WTC11 (cell line): ENCODE results near the gene CEBPE. TPM values are rescaled to one million over a fixed set of nuclear protein-coding genes. Genes with fewer than 3 reads are reported as not detected.

Source experiments
- ATAC-seq: fragments of 200-7000 bp; cut with Tn5 transposase; 2 replicates; pipeline ENCODE4 v1.10.0; 2021; ENCODE audit warnings: mild to moderate bottlenecking, moderate library complexity
- CTCF ChIA-PET: fragments of 300-600 bp; sonication (Branson Sonifier 250); formaldehyde crosslinking; loops from one replicate; lab custom pipeline; 2021; ENCODE audit warnings: antibody characterized with exemption; lab: Charles Lee
- POLR2A ChIA-PET: fragments of 350-600 bp; sonication (Branson Sonifier 250); formaldehyde crosslinking; loops from one replicate; lab custom pipeline; 2021; ENCODE audit warnings: antibody characterized with exemption; lab: Charles Lee
- DNase-seq: peaks from one replicate; pipeline ENCODE4 v3.0.0; 2021; ENCODE audit warnings: low spot score
- H3K27ac Mint-ChIP-seq: 2 replicates; pipeline ENCODE4 v1.8.0; 2021; ENCODE audit warnings: mixed read lengths
- H3K27me3 Mint-ChIP-seq: 2 replicates; pipeline ENCODE4 v1.8.0; 2021; ENCODE audit warnings: low read depth, mild to moderate bottlenecking, moderate library complexity, mixed read lengths
- H3K36me3 Mint-ChIP-seq: 2 replicates; pipeline ENCODE4 v1.8.0; 2021; ENCODE audit warnings: mixed read lengths
- H3K4me1 Mint-ChIP-seq: 2 replicates; pipeline ENCODE4 v1.8.0; 2022; ENCODE audit warnings: mixed read lengths
- H3K4me3 Mint-ChIP-seq: 2 replicates; pipeline ENCODE4 v1.8.0; 2021; ENCODE audit warnings: mild to moderate bottlenecking, moderate library complexity, mixed read lengths
- H3K9me3 Mint-ChIP-seq: 2 replicates; pipeline ENCODE4 v1.8.0; 2021; ENCODE audit warnings: mixed read lengths
- ETV6 ChIP-seq: sonication (generic); formaldehyde crosslinking; IDR thresholded peaks from 2 replicates; pipeline ENCODE4 v1.8.1; 2022; ENCODE audit warnings: mild to moderate bottlenecking, missing genetic modification reagents
- FOXJ3 ChIP-seq: sonication (generic); formaldehyde crosslinking; IDR thresholded peaks from 2 replicates; pipeline ENCODE4 v1.9.0; 2021; ENCODE audit warnings: missing genetic modification reagents, mild to moderate bottlenecking, borderline replicate concordance
- GABPB1 ChIP-seq: sonication (generic); formaldehyde crosslinking; IDR thresholded peaks from 2 replicates; pipeline ENCODE4 v1.8.1; 2023; ENCODE audit warnings: mild to moderate bottlenecking, missing genetic modification reagents
- IRF2 ChIP-seq: sonication (generic); formaldehyde crosslinking; IDR thresholded peaks from 2 replicates; pipeline ENCODE4 v1.8.0; 2022; ENCODE audit warnings: low read depth, missing genetic modification reagents, borderline replicate concordance
- MYBL2 ChIP-seq: sonication (generic); formaldehyde crosslinking; IDR thresholded peaks from 2 replicates; pipeline ENCODE4 v1.8.1; 2023; ENCODE audit warnings: mild to moderate bottlenecking, moderate library complexity, missing genetic modification reagents
- NFYB ChIP-seq: sonication (generic); formaldehyde crosslinking; conservative IDR thresholded peaks from 2 replicates; pipeline ENCODE4 v1.8.0; 2022; ENCODE audit warnings: low read depth, missing genetic modification reagents
- NR2C2 ChIP-seq: sonication (generic); formaldehyde crosslinking; IDR thresholded peaks from 2 replicates; pipeline ENCODE4 v1.8.0; 2022; ENCODE audit warnings: mild to moderate bottlenecking, missing genetic modification reagents
- RORB ChIP-seq: fragments of 250-450 bp; sonication (Bioruptor Pico); IDR thresholded peaks from 2 replicates; pipeline ENCODE4 v1.9.0; 2021; ENCODE audit warnings: mild to moderate bottlenecking
- SMAD4 ChIP-seq: sonication (generic); formaldehyde crosslinking; IDR thresholded peaks from 2 replicates; pipeline ENCODE4 v1.8.0; 2022; ENCODE audit warnings: mild to moderate bottlenecking, missing genetic modification reagents
- TEAD1 ChIP-seq: sonication (generic); formaldehyde crosslinking; IDR thresholded peaks from 2 replicates; pipeline ENCODE4 v1.8.0; 2022; ENCODE audit warnings: mild to moderate bottlenecking, missing genetic modification reagents
- ZNF121 ChIP-seq: sonication (generic); formaldehyde crosslinking; IDR thresholded peaks from 2 replicates; pipeline ENCODE4 v1.8.0; 2023; ENCODE audit warnings: missing genetic modification reagents
- ZNF219 ChIP-seq: sonication (generic); formaldehyde crosslinking; IDR thresholded peaks from 2 replicates; pipeline ENCODE4 v1.8.0; 2023; ENCODE audit warnings: missing genetic modification reagents, mild to moderate bottlenecking, borderline replicate concordance
- total RNA-seq: library from RNA; stranded (reverse); gene quantifications from 3 replicates; pipeline ENCODE4 v1.2.3, GENCODE V29; 2021
- TF ChIP-seq, protein P1 (sequence below): sonication (generic); formaldehyde crosslinking; IDR thresholded peaks from 2 replicates; pipeline ENCODE4 v1.8.0; 2022; ENCODE audit warnings: mild to moderate bottlenecking, missing genetic modification reagents
- TF ChIP-seq, protein P2 (sequence below): sonication (generic); formaldehyde crosslinking; IDR thresholded peaks from 2 replicates; pipeline ENCODE4 v1.8.1; 2022; ENCODE audit warnings: mild to moderate bottlenecking, moderate library complexity, missing genetic modification reagents
- TF ChIP-seq, protein P3 (sequence below): fragments of 250-450 bp; sonication (Bioruptor Pico); IDR thresholded peaks from 2 replicates; pipeline ENCODE4 v1.9.0; 2021; ENCODE audit warnings: moderate library complexity, mild to moderate bottlenecking, inconsistent platforms, borderline replicate concordance
- TF ChIP-seq, protein P4 (sequence below): fragments of 200-600 bp; IDR thresholded peaks from 2 replicates; pipeline ENCODE4 v1.8.0; 2022; ENCODE audit warnings: antibody characterized with exemption
- TF ChIP-seq, protein P5 (sequence below): sonication (generic); formaldehyde crosslinking; IDR thresholded peaks from 2 replicates; pipeline ENCODE4 v1.8.1; 2023; ENCODE audit warnings: mild to moderate bottlenecking, missing genetic modification reagents, moderate library complexity

Gene CEBPE
- total RNA-seq, 1 experiment from 2014 or later = not detected

DNA sequence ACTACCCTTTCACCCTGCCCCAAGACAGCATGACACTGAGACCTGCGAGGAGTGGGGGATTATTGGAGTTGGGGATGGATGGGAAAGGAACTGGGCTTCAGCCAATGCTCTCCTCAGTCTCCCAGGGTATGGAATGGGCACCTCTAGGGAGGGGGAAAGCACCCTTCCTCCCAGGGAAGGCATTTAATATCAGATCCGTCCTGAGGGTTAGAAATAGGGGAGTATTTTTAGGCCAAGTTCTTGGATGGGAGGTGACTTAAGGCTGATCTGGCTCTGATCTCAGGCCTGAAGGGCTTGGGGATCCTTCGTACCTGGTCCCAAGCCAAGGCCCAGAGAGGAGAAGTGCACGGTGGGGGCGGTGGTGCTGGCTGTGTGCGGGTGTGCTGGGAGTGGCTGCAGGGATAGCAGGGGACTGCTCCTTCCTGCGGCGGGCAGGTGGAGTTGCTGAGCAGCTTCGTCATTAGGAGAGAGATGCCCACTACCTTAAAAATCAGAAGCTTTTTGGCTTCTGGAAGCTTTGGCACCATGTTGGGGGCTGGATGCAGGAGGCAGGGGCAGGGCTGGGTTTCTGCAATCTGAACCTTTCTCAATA, 7.0 kb upstream of the CEBPE start:
- no peak overlapping the region for H3K4me3 Mint-ChIP-seq
- TF ChIP-seq, protein P1, sequence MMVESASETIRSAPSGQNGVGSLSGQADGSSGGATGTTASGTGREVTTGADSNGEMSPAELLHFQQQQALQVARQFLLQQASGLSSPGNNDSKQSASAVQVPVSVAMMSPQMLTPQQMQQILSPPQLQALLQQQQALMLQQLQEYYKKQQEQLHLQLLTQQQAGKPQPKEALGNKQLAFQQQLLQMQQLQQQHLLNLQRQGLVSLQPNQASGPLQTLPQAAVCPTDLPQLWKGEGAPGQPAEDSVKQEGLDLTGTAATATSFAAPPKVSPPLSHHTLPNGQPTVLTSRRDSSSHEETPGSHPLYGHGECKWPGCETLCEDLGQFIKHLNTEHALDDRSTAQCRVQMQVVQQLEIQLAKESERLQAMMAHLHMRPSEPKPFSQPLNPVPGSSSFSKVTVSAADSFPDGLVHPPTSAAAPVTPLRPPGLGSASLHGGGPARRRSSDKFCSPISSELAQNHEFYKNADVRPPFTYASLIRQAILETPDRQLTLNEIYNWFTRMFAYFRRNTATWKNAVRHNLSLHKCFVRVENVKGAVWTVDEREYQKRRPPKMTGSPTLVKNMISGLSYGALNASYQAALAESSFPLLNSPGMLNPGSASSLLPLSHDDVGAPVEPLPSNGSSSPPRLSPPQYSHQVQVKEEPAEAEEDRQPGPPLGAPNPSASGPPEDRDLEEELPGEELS (CRISPR knock-in tag) = no peak
- no peak for TF ChIP-seq ZNF219 (CRISPR knock-in tag)
- TF ChIP-seq, protein P2, sequence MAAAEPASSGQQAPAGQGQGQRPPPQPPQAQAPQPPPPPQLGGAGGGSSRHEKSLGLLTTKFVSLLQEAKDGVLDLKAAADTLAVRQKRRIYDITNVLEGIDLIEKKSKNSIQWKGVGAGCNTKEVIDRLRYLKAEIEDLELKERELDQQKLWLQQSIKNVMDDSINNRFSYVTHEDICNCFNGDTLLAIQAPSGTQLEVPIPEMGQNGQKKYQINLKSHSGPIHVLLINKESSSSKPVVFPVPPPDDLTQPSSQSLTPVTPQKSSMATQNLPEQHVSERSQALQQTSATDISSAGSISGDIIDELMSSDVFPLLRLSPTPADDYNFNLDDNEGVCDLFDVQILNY (CRISPR knock-in tag) = no peak
- TF ChIP-seq RORB (CRISPR knock-in tag) = no peak
- TF ChIP-seq SMAD4 (CRISPR knock-in tag) = no peak
- TF ChIP-seq NR2C2 (CRISPR knock-in tag) = no peak
- TF ChIP-seq, protein P3, sequence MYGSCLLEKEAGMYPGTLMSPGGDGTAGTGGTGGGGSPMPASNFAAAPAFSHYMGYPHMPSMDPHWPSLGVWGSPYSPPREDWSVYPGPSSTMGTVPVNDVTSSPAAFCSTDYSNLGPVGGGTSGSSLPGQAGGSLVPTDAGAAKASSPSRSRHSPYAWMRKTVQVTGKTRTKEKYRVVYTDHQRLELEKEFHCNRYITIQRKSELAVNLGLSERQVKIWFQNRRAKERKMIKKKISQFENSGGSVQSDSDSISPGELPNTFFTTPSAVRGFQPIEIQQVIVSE (CRISPR knock-in tag) = no peak
- no peak for TF ChIP-seq GABPB1 (CRISPR knock-in tag)
- no peak for TF ChIP-seq NFYB
- TF ChIP-seq ETV6 = no peak
- no peak for TF ChIP-seq FOXJ3
- TF ChIP-seq, protein P4, sequence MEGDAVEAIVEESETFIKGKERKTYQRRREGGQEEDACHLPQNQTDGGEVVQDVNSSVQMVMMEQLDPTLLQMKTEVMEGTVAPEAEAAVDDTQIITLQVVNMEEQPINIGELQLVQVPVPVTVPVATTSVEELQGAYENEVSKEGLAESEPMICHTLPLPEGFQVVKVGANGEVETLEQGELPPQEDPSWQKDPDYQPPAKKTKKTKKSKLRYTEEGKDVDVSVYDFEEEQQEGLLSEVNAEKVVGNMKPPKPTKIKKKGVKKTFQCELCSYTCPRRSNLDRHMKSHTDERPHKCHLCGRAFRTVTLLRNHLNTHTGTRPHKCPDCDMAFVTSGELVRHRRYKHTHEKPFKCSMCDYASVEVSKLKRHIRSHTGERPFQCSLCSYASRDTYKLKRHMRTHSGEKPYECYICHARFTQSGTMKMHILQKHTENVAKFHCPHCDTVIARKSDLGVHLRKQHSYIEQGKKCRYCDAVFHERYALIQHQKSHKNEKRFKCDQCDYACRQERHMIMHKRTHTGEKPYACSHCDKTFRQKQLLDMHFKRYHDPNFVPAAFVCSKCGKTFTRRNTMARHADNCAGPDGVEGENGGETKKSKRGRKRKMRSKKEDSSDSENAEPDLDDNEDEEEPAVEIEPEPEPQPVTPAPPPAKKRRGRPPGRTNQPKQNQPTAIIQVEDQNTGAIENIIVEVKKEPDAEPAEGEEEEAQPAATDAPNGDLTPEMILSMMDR = no peak
- H3K36me3 Mint-ChIP-seq = peaks cover 34% of the 10 kb centered on the region
- peak overlapping the region; percentile 43 for H3K27ac Mint-ChIP-seq
- H3K9me3 Mint-ChIP-seq = no peaks in the 10 kb centered on the region
- POLR2A ChIA-PET = interaction anchor here (0.9 kb wide), 1 partner anchor 31 kb away, joined by 3 read pairs; the partner anchor contains the start of gene ACIN1
- H3K27me3 Mint-ChIP-seq = no peaks in the 10 kb centered on the region
- CTCF ChIA-PET = interaction anchor here (0.6 to 1.8 kb wide), 8 partner anchors 19 to 200 kb away, joined by 3 to 10 read pairs (median 4); partner anchors contain the start of genes ACIN1 and C14orf119
- peak; percentile 63 for ATAC-seq
- peaks cover 47% of the 10 kb centered on the region for H3K4me1 Mint-ChIP-seq
- DNase-seq = peak; percentile 38

DNA sequence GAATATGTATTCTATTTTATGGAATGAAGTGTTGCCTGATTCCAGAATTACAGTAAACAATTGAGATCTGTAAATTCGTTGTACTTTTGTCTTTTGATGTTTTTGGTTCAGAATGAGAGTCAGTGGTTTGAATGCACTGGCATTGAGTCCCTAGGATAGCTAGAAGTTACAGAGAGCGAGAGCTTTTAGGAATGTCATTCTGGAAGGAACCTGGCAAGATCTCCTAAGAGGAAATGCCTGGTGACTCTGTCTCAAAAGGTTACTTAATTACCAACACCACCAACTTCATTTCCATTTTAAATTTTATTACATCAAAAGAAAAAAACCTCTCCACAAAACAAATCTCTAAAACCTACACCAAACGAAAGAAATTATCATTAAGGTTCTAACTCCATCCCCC, 6.0 kb upstream of the CEBPE start:
- Mint-ChIP-seq H3K4me3 (no peak overlapping the region), H3K4me1 (peaks cover 57% of the 10 kb centered on the region), H3K27ac (peak overlapping the region; percentile 85), H3K36me3 (peaks cover 24% of the 10 kb centered on the region), H3K9me3 (no peaks in the 10 kb centered on the region), H3K27me3 (no peaks in the 10 kb centered on the region)
- ChIA-PET CTCF (interaction anchor here (1.1 to 8.4 kb wide), 5 partner anchors 12 to 196 kb away, joined by 3 to 372 read pairs (median 3); partner anchors contain the start of genes PABPN1 and SLC7A8), POLR2A (interaction anchor here (1.2 kb wide), 1 partner anchor 57 kb away, joined by 3 read pairs; no protein-coding TSS in a partner anchor)
- no peak for TF ChIP-seq IRF2 (CRISPR knock-in tag)
- TF ChIP-seq TEAD1 (CRISPR knock-in tag) = 0 out of 2 replicates have a peak, but pooled peaks have one; percentile 11
- DNase-seq = no peak
- ATAC-seq = no peak

DNA sequence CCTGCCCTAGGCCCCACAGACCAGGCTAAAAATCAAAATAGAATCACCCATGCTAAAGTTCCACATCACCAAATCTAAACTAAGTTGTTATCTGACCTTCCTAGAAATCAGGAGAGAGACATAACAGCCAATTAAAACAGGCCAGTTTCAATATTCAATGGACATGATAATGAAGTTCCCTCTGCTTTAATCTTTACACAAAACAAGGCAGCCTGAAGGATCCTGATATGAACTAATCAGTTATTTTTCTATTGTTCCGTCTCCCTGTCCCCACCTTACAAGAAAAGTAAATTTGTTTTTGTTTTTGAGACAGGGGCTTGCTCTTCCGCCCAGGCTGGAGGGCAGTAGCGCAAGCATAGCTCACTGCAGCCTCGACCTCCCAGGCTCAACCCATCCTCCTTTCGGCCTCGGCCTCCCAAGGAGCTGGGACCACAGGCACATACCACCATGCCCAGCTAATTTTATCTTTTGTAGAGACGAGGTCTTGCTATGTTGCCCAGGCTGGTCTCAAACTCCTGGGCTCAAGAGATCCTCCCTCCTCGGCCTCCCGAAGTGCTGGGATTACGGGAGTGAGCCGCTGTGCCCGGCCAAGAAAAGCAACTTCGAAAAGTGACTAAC, 5.4 kb upstream of the CEBPE start:
- Mint-ChIP-seq H3K27me3 (no peaks in the 10 kb centered on the region), H3K4me1 (peaks cover 62% of the 10 kb centered on the region), H3K9me3 (no peaks in the 10 kb centered on the region), H3K4me3 (no peak overlapping the region), H3K36me3 (peaks cover 18% of the 10 kb centered on the region), H3K27ac (0 out of 2 replicates have a peak overlapping the region, but pooled peaks have one; percentile 40)
- ATAC-seq (no peak), DNase-seq (no peak)
- TF ChIP-seq ZNF121 (CRISPR knock-in tag) (peak; percentile 82; the same call in 1 of the 2 replicates), TEAD1 (CRISPR knock-in tag) (peak; percentile 21; the same call in 1 of the 2 replicates), MYBL2 (CRISPR knock-in tag) (no peak)
- TF ChIP-seq, protein P5, sequence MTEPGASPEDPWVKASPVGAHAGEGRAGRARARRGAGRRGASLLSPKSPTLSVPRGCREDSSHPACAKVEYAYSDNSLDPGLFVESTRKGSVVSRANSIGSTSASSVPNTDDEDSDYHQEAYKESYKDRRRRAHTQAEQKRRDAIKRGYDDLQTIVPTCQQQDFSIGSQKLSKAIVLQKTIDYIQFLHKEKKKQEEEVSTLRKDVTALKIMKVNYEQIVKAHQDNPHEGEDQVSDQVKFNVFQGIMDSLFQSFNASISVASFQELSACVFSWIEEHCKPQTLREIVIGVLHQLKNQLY (CRISPR knock-in tag) = no peak
- POLR2A ChIA-PET = interaction anchor here (1.2 kb wide), 1 partner anchor 57 kb away, joined by 3 read pairs; no protein-coding TSS in a partner anchor
- CTCF ChIA-PET = interaction anchor here (0.9 to 8.4 kb wide), 7 partner anchors 12 to 197 kb away, joined by 3 to 372 read pairs (median 3); partner anchors contain the start of genes PABPN1 and SLC7A8
